ENCODE data around the gene CCL17. TPM values are rescaled to one million over a fixed set of nuclear protein-coding genes. Genes with fewer than 3 reads are reported as not detected.
A peak's percentile ranks its signal among the peaks of the same experiment; 100 is the strongest.

The CCL17 gene
- total RNA-seq, 1 donor from 2014 or later: not detected

GRCh38 chr16:57377080-57377841 lies 27.3 kb upstream of the CCL17 start:
- no peak for DNase-seq (ENCODE audit: low spot score)

- peak; percentile 22 for DNase-seq (ENCODE audit: low spot score)
Observed at GRCh38 chr16:57379579-57379978, 25.0 kb upstream of the CCL17 start.

- DNase-seq (ENCODE audit: low spot score): peak; percentile 22
Observed at GRCh38 chr16:57380671-57381462, 23.7 kb upstream of the CCL17 start.

- DNase-seq (ENCODE audit: low spot score): no peak
Observed at GRCh38 chr16:57381791-57382534, 22.6 kb upstream of the CCL17 start.

GRCh38 chr16:57382535-57383275 lies 21.9 kb upstream of the CCL17 start:
- no peak for DNase-seq (ENCODE audit: low spot score)

DNA sequence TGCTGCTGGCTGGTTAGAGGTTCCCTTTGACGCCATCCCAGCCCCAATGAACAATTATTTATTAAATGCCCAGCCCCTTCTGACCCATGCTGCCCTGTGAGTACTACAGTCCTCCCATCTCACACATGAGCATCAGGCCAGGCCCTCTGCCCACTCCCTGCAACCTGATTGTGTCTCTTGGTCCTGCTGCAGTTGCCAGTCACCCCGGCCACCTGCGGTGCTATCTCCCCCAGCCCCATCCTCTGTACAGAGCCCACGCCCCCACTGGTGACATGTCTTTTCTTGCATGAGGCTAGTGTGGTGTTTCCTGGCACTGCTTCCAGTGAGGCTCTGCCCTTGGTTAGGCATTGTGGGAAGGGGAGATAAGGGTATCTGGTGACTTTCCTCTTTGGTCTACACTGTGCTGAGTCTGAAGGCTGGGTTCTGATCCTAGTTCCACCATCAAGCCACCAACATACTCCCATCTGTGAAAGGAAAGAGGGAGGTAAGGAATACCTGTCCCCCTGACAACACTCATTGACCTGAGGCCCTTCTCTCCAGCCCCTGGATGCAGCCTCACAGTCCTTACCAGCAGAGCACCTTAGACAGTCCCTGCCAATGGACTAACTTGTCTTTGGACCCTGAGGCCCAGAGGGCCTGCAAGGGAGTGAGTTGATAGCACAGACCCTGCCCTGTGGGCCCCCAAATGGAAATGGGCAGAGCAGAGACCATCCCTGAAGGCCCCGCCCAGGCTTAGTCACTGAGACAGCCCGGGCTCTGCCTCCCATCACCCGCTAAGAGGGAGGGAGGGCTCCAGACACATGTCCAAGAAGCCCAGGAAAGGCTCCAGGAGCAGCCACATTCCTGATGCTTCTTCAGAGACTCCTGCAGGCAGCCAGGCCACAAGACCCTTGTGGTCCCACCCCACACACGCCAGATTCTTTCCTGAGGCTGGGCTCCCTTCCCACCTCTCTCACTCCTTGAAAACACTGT lies 21.0 kb upstream of the CCL17 start:
- DNase-seq (ENCODE audit: low spot score): peak; percentile 42

DNA sequence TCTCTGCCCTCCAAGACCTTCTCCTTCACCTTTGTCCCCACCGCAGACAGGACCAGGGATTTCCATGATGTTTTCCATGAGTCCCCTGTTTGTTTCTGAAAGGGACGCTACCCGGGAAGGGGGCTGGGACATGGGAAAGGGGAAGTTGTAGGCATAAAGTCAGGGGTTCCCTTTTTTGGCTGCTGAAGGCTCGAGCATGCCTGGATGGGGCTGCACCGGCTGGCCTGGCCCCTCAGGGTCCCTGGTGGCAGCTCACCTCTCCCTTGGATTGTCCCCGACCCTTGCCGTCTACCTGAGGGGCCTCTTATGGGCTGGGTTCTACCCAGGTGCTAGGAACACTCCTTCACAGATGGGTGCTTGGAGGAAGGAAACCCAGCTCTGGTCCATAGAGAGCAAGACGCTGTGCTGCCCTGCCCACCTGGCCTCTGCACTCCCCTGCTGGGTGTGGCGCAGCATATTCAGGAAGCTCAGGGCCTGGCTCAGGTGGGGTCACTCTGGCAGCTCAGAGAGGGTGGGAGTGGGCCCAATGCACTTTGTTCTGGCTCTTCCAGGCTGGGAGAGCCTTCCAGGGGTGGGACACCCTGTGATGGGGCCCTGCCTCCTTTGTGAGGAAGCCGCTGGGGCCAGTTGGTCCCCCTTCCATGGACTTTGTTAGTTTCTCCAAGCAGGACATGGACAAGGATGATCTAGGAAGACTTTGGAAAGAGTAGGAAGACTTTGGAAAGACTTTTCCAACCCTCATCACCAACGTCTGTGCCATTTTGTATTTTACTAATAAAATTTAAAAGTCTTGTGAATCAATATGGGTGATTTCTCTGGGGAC lies 20.1 kb upstream of the CCL17 start:
- no peak for DNase-seq (ENCODE audit: low spot score)

- DNase-seq (ENCODE audit: low spot score): no peak
Observed at GRCh38 chr16:57385083-57385482, 19.5 kb upstream of the CCL17 start.

DNA sequence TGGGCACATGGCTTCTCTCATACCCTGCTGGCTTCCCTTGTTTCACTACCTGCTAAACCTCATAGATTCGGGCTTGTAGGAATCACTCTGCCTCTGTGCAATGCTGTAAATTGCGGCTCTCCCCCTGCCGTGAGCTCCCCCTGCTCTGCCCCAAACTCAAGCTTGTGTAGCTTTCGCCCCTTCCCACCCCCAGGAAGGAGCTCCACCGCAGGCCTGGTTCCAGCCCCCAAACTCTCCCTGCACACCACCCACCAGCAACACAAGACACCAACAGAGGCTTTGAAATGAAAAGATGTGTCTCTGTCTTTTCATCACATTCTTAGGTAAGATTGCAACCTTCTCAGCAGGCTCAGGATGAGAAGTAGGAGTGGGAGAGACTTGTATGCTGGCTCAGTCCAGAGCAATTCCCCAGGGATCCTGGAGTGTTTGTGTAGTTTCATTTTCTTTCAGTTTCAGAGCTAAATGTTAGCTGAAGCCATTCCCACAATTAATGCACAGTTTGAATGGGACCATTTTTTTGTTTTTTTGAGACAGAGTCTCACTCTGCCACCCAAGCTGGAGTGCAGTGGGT lies 18.1 kb upstream of the CCL17 start:
- DNase-seq (ENCODE audit: low spot score): no peak

DNA sequence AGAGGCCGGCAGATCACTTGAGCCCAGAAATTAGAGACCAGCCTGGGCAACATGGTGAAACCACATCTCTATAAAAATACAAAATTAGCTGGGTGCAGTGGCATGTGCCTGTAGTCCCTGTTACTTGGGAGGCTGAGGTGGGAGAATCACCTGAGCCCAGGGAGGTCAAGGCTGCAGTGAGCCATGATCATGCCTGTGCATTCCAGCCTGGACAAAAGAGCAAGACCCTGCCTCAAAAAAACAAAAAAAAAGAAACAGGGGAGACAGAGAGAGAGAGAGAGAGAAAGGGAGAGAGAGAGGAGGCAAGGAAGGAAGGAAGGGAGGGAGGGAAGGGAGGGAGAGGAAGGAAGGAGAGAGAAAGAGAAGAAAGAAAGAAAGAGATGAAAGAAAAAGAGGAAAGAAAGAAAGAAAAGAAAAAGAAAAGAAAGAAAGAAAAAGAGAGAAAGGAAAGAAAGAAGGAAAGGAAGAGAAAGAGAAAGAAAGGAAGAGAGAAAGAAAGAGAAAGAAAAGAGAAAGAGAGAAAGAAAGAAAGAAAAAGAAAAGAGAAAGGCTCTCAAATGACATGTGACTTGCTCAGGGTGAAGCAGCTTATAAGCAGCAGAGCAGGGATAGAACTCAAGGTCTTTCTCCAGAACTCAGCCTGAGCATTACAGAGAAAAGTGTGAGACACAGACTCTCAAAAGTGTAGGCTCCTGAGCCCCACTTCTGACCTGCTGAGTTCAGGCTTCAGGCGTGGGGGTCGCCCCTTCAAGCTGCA lies 16.8 kb upstream of the CCL17 start:
- DNase-seq (ENCODE audit: low spot score): no peak

- DNase-seq (ENCODE audit: low spot score): peak; percentile 32
Observed at GRCh38 chr16:57388359-57389086, 16.0 kb upstream of the CCL17 start.

GRCh38 chr16:57389087-57389468 lies 15.5 kb upstream of the CCL17 start:
- no peak for DNase-seq (ENCODE audit: low spot score)

GRCh38 chr16:57390636-57391295 lies 13.8 kb upstream of the CCL17 start:
- DNase-seq (ENCODE audit: low spot score): no peak

- no peak for DNase-seq (ENCODE audit: low spot score)
Observed at GRCh38 chr16:57391300-57391699, 13.3 kb upstream of the CCL17 start.

DNA sequence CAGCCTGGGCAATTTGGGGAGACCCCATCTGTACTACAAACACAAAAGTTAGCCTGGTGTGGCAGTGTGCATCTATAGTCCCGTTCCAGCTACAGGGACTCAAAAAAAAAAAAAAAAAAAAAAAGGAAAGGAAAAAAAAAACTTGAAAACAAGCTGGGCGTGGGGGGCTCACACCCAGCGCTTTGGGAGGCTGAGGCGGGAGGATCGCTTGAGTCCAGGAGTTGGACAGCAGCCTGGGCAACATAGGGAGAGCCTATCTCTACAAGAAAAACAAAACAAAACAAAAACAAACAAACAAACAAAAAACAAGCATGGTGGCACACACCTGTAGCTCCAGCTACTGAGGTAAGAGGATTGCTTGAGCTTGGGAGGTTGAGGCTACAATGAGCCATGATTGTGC lies 12.9 kb upstream of the CCL17 start:
- no peak for DNase-seq (ENCODE audit: low spot score)

GRCh38 chr16:57392694-57393093 lies 11.9 kb upstream of the CCL17 start:
- peak; percentile 41 for DNase-seq (ENCODE audit: low spot score)

- peak; percentile 85 for DNase-seq (ENCODE audit: low spot score)
Observed at GRCh38 chr16:57394444-57394843, 10.1 kb upstream of the CCL17 start.
